Glutamatergic neuron (in vitro differentiated cells): ENCODE measurements around the gene LARGE2. TPM values are rescaled to one million over a fixed set of nuclear protein-coding genes. Genes with fewer than 3 reads are reported as not detected.
"Not testable (repeated sequence)": the region's sequence is repeated elsewhere in the genome, so short reads cannot be mapped to it uniquely, and the experiment has no call there.

Experiments
- DNase-seq: peaks from one replicate; pipeline ENCODE4 v3.0.0; 2022
- H3K27ac Mint-ChIP-seq: one replicate; pipeline ENCODE4 v1.8.0; 2020; ENCODE audit warnings: mild to moderate bottlenecking, mixed read lengths, inconsistent platforms; ENCODE audit not compliant: unreplicated experiment
- H3K27me3 Mint-ChIP-seq: one replicate; pipeline ENCODE4 v1.8.0; 2020; ENCODE audit warnings: mild to moderate bottlenecking, moderate library complexity, mixed read lengths, inconsistent platforms; ENCODE audit not compliant: unreplicated experiment
- H3K36me3 Mint-ChIP-seq: one replicate; pipeline ENCODE4 v1.8.0; 2020; ENCODE audit warnings: mild to moderate bottlenecking, mixed read lengths, inconsistent platforms; ENCODE audit not compliant: unreplicated experiment
- H3K4me1 Mint-ChIP-seq: one replicate; pipeline ENCODE4 v1.8.0; 2020; ENCODE audit warnings: mild to moderate bottlenecking, low read depth, mixed read lengths, inconsistent platforms; ENCODE audit not compliant: unreplicated experiment
- H3K4me3 Mint-ChIP-seq: one replicate; pipeline ENCODE4 v1.8.0; 2020; ENCODE audit warnings: mild to moderate bottlenecking, mixed read lengths, inconsistent platforms; ENCODE audit not compliant: unreplicated experiment
- H3K9me3 Mint-ChIP-seq: one replicate; pipeline ENCODE4 v1.8.0; 2020; ENCODE audit warnings: mild to moderate bottlenecking, moderate library complexity, mixed read lengths, inconsistent platforms; ENCODE audit not compliant: unreplicated experiment
- total RNA-seq: library from RNA; stranded (reverse); fragmentation: NEBNext Ultra II Directional; extraction: Animal tissue kit (Norgen Biotek cat#: 25700); gene quantifications from one replicate; pipeline ENCODE4 v1.2.1, GENCODE V29; 2021; ENCODE audit not compliant: unreplicated experiment
- TF ChIP-seq, protein P1 (sequence below): fragments of 200-600 bp; sonication (generic); IDR thresholded peaks from one replicate; pipeline ENCODE4 v1.5.0; 2021; ENCODE audit not compliant: partially characterized antibody, unreplicated experiment

Gene LARGE2
- total RNA-seq, 1 donor from 2014 or later = 3.0 TPM

DNA sequence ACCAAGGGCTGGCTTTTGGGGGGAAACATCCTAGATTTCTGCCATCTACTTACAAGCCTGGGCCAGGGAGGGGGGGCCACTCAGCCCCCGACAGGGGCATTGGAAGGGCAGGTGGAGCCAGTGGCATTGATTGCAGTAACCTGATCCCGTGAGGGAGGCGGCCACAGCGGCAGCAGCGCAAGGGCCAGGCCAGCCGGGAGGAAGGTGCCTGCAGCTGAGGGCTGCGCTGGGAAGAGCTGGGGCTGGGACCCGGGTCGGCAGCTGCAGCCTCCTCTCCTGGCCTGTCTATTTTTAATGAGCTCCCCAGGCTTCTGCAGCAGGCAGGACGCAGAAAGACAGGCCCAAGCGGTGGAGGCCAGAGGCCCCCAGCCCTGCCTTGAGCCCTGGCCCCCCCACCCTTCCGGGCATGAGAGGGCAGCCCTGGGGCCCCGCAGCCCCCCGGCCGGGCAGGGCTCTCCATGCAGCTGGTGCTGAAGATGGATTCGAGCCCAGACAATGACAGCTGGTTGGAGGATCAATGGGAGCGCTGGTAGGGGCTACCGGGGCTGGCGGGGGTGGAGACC lies 26.0 kb upstream of the LARGE2 start:
- peaks cover 15% of the 10 kb centered on the region for H3K9me3 Mint-ChIP-seq
- TF ChIP-seq, protein P1, sequence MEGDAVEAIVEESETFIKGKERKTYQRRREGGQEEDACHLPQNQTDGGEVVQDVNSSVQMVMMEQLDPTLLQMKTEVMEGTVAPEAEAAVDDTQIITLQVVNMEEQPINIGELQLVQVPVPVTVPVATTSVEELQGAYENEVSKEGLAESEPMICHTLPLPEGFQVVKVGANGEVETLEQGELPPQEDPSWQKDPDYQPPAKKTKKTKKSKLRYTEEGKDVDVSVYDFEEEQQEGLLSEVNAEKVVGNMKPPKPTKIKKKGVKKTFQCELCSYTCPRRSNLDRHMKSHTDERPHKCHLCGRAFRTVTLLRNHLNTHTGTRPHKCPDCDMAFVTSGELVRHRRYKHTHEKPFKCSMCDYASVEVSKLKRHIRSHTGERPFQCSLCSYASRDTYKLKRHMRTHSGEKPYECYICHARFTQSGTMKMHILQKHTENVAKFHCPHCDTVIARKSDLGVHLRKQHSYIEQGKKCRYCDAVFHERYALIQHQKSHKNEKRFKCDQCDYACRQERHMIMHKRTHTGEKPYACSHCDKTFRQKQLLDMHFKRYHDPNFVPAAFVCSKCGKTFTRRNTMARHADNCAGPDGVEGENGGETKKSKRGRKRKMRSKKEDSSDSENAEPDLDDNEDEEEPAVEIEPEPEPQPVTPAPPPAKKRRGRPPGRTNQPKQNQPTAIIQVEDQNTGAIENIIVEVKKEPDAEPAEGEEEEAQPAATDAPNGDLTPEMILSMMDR = no peak
- peak overlapping the region; percentile 65 for H3K4me3 Mint-ChIP-seq
- H3K27ac Mint-ChIP-seq = peak overlapping the region; percentile 86
- peaks cover 61% of the 10 kb centered on the region for H3K4me1 Mint-ChIP-seq
- peak; percentile 91 for DNase-seq
- H3K36me3 Mint-ChIP-seq = no peaks in the 10 kb centered on the region
- H3K27me3 Mint-ChIP-seq = peaks cover 23% of the 10 kb centered on the region

DNA sequence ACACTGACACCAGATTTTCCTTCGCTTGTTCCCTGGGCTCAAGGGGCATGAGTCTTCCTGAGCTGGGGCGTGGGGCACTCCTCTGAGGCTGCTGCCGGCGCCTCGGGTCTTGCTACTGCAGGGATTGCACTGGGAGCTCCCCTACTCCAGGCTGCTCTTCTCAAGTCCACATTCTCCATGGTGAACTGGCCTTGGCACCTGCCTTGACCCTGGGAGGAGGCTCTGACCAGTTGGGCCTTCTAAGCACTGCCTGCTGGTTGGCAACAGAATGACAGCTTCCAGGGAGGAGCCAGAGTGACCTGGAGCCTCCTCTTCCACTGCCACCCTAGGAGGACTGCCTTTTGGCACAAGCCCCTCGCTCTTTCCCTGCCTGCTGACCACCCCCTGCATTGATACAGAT lies 24.9 kb upstream of the LARGE2 start:
- Mint-ChIP-seq H3K27ac (peak overlapping the region; percentile 86), H3K36me3 (no peaks in the 10 kb centered on the region), H3K4me3 (peak overlapping the region; percentile 77), H3K4me1 (peaks cover 57% of the 10 kb centered on the region), H3K27me3 (peaks cover 24% of the 10 kb centered on the region), H3K9me3 (peaks cover 12% of the 10 kb centered on the region)
- TF ChIP-seq, protein P1 = peak; percentile 30
- no peak for DNase-seq

DNA sequence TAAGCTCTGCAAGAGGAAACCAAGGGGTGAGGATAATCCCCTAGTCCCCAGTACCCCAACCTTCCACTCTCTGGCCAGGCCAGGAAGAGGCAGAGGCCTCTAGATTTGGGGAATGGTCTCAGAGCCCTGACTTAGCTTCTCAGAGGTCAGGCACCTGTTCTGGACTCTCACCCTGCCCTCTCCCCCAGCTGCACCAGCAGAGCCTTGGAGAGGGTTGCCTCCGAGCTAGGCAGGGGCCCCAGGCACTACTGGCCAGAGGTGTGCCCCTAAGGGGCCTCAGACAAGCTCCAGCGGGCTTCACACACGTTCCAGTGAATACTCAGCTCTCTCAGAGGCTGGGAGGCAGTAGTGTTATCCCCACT lies 23.4 kb upstream of the LARGE2 start:
- Mint-ChIP-seq H3K9me3 (peaks cover 11% of the 10 kb centered on the region), H3K36me3 (no peaks in the 10 kb centered on the region), H3K4me3 (peak overlapping the region; percentile 78), H3K27me3 (peaks cover 21% of the 10 kb centered on the region), H3K4me1 (peaks cover 43% of the 10 kb centered on the region), H3K27ac (peak overlapping the region; percentile 90)
- TF ChIP-seq, protein P1 = no peak
- no peak for DNase-seq

DNA sequence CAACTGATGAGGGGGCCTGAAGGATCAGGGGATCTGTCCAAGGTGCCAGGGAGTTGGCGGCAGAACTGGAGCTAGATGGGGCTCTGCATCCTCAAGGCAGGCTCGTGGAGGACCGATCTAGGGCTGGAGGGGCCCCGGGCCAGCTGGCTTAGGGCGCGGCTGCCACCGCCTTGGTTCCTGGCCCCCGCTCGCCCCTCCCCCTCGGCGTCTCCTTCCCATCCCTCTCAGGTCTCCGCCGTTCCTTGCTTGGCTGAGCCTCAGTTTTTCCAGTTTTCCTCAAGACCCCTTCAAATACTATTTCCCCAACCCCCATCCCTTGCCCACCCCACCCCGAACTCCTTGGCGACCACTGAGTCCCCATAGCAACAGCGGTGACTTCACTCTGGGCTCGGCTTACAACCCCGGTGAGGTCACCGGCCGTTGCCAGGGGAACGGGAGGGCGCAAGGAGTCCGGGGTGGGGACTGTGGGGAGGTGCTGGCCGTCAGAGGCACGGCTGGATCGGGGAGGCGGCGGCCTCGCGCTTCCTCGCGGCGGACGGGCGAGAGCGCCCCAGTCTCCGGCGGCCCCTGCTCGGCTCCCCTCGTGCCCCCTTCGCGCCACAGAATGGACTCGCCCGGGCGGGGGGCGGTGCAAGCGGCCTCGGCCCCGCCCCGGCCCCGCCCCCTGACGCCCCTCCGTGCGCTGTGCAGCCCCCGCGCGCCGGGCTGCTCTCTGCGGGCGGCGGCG lies 22.8 kb upstream of the LARGE2 start:
- TF ChIP-seq, protein P1 = no peak
- H3K27me3 Mint-ChIP-seq = peaks cover 24% of the 10 kb centered on the region
- H3K27ac Mint-ChIP-seq = peak overlapping the region; percentile 90
- peak overlapping the region; percentile 78 for H3K4me3 Mint-ChIP-seq
- H3K4me1 Mint-ChIP-seq = peaks cover 40% of the 10 kb centered on the region
- DNase-seq = peak; percentile 97
- H3K36me3 Mint-ChIP-seq = no peaks in the 10 kb centered on the region
- peaks cover 10% of the 10 kb centered on the region for H3K9me3 Mint-ChIP-seq

DNA sequence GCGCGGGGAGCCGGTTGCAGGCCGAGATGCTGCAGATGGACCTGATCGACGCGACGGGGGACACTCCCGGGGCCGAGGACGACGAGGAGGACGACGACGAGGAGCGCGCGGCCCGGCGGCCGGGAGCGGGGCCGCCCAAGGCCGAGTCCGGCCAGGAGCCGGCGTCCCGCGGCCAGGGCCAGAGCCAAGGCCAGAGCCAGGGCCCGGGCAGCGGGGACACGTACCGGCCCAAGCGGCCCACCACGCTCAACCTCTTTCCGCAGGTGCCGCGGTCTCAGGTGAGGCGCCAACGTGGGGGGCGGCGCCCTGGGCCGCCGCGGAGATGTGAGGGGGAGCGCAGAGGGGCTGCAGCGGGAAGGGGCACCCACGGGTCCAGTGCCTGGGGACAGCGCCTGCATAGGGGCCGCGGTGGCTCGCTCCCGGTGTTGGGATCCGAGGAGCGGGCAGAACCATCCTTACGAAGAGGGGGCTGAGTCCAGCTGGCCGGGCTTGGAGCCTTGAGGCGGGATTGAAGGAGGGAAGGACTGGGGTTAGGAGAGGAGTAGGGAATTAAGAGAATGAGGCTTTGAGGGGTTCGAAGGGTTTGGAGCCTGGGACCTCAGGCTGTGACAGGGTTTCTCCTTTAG lies 22.2 kb upstream of the LARGE2 start:
- H3K36me3 Mint-ChIP-seq, DNase-seq, H3K9me3 Mint-ChIP-seq: not testable (repeated sequence)
- H3K27ac Mint-ChIP-seq = peak overlapping the region; percentile 83
- peak overlapping the region; percentile 96 for H3K4me3 Mint-ChIP-seq
- peaks cover 20% of the 10 kb centered on the region for H3K27me3 Mint-ChIP-seq
- peaks cover 34% of the 10 kb centered on the region for H3K4me1 Mint-ChIP-seq
